Hematopoietic multipotent progenitor cell treated with erythropoietin and hydrocortisone succinate and interleukin-3 and kit ligand, for 6 days (in vitro differentiated cells): ENCODE data around the gene RABEPK.
A peak's percentile ranks its signal among the peaks of the same experiment; 100 is the strongest.
"Not testable (repeated sequence)": the region's sequence is repeated elsewhere in the genome, so short reads cannot be mapped to it uniquely, and the experiment has no call there.

Experiments used
- DNase-seq: peaks from one replicate; pipeline ENCODE4 v3.0.0-alpha.2; 2015

Gene RABEPK, protein sequence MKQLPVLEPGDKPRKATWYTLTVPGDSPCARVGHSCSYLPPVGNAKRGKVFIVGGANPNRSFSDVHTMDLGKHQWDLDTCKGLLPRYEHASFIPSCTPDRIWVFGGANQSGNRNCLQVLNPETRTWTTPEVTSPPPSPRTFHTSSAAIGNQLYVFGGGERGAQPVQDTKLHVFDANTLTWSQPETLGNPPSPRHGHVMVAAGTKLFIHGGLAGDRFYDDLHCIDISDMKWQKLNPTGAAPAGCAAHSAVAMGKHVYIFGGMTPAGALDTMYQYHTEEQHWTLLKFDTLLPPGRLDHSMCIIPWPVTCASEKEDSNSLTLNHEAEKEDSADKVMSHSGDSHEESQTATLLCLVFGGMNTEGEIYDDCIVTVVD

DNA sequence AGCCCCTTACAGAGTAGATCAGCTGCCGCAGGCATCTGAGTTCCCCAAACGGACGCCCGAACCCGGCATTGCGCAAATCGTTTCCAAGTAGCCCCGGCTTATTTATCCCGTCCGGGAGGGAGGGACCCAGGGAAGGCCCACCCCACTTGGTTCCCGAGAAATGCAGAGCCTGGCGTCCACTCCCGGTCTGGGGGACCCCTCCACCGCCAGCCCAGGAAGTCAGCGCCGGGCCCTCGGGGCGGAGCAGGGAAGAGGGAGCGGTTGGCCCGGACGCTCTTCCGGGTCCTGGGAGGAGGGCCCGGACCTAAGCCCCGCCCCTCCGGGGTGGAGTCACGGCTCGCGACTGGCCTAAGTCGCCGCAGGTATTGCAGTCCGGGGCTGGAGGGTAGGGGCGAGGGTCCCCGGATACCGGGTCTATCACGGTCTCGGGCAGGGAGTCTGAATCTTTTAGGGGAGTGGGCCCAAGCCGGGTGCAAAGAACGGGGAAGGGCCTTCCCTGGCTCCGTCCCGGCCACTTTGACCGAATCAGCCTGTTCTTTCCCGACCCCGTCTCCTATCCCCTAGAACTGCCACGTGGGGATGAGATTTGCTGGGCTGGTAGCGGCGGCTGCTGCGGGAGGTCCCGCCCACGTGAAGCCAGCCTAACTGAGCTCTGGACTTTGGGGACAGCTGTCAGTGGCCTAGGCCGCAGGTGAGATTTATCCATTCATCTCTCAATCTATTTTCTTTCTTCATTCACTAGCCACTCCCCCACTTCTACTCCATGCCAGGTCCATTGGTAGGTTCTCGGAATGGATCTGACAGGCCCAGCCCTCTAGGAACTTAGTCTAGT lies at the start of gene RABEPK:
RABEPK (plus strand) TSS at position 327 of the 832 bp plus-strand sequence. CDS start 2,472 bp downstream, outside the sequence.
- peak; percentile 95 for DNase-seq

DNA sequence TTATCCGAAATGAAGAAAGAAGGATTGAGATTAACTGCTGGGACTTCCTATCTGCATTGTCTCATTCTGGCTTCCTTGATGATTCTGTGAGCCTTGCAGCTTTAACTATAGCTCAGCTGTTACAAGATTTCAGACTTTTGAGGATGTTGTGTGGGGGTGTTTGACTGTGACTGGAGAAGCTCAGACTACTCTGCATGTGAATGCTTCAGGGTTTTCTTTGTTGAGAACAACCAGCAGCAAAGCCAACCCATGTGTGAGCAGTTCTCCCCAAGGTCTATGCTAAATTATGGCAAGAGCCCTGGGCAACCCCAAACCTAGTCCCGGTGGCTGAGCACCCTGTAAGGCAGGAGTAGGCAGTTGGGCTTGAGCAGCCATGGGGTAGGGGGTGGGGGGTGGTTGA lies 48.6 kb upstream of the RABEPK start:
- DNase-seq: no peak

DNA sequence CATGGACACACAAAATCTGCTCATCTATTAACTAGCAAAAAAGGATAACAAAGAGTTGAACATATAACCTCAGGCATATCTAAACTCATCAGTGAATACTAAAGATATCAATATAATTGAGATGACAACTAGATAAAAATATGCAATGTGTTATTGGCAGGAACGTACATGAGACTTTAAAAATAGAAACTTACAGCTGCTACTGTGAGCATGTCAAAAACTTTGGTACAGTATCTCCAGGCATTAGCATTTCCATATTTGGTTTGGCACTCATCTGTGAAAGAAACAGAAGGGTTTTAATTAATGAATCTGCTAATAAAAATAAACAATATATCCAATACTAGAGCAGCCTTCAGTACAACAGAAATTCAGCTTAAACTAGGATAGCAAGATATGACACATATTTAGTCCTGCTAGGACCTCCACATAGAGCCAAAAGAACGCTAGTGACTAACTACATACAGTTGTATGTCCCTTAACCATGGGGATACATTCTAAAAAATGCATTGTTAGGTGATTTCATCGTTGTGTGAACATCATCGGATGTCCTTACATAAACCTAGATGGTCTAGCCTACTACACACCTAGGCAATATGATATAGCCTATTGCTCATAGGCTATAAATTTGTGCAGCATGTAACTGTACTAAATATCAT lies 46.5 kb upstream of the RABEPK start:
- DNase-seq: no peak

GRCh38 chr9:125156551-125156950 lies 43.8 kb upstream of the RABEPK start:
- no peak for DNase-seq

DNA sequence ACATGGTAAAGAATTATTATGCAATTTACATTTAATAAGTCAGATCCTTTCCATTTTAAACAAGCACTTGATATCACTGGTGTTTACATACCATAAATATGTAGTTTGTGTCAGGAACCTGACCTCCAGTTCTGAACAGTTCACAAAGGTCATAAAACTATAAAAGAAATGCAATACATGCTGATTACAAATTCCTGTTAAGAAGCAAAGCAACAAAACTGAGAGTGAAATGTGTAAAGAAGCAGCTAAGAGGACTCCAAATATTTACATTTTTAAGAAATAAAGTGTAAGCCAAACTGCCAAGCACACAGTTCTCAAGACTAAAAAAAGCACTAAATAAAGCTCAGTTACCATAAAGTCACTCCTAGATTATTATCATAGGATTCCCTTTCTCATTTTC lies 39.6 kb upstream of the RABEPK start:
- DNase-seq: no peak

- no peak for DNase-seq
Measured at GRCh38 chr9:125161284-125161918, 38.9 kb upstream of the RABEPK start.

DNA sequence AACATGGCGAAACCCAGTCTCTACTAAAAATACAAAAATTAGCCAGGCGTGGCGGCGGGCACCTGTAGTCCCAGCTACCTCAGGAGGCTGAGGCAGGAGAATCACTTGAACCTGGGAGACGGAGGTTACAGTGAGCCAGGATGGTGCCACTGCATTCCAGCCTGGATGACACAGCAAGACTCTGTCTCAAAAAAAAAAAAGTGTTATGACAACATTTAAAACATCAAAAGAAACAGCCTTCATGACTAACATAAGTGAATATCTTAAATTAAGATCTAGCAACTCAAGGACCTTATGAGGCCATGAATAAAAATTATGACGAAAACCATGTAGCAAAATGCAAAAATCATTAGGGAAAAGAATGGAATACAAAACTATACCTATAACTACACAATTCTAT lies 37.5 kb upstream of the RABEPK start:
- DNase-seq: not testable (repeated sequence)

GRCh38 chr9:125166762-125167161 lies 33.6 kb upstream of the RABEPK start:
- DNase-seq: no peak

DNA sequence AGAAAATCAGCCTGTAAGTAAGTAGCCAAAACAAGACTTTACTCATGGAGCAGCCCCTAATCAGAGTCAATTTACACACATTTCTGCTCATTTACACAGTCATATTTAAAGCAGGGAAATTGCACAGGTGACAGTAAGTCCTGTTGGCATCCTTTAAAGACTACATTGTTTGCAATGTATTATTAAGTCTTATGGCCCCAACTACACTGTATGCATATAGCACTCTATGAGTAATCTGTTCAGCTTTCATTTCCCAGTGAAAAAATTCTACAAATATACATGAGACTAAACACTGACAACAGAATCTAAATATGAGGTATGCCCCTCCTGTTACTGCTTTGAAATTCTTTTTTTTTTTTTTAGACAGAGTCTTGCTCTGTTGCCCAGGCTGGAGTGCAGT lies 30.4 kb upstream of the RABEPK start:
- DNase-seq: no peak

DNA sequence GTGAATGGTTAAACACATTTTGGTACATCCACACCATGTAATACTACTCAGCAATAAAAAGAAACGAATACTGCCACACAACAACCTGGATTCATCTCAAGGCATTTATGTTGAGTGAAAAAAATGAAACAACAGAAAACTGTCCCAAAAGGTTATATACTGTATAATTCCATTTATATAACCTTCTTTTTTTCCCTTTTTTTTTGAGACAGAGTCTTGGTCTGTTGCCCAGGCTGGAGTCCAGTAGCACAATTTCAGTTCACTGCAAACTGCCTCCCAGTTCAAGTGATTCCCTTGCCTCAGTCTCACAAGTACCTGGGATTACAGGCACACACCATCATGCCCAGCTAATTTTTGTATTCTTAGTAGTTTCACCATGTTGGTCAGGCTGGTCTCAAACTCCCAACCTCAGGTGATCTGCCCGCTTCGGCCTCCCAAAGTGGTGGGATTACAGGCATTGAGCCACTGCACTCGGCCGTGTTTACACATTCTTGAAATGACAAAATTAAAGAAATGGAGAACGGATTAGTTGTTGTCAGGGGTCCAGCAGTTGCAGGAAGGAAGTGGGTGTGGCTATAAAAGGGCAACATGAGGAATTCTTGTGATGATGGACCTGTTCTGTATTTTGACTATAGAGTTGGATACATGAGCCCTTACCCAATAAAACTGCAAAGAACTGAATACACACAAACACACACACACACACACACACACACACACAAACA lies 28.1 kb upstream of the RABEPK start:
- DNase-seq: peak; percentile 28

DNA sequence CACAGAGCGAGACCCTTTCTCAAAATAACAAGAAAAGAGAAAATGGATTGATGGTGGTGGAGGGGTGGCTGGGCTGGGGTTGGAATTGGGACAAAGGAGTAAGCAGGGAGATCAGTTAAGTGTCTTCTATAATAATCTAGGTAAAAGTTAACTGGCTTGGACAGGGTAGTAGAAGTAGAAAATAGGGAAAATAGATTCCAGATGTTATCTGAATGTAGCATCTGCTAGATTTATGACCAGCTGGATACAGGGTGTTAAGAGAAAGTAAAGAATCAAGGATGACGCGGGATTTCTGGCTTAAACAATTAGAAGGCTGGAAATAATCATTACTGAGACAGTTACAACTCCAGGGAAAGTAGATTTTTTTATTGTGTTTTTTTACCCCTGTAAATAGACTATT lies 23.7 kb upstream of the RABEPK start:
- no peak for DNase-seq

DNA sequence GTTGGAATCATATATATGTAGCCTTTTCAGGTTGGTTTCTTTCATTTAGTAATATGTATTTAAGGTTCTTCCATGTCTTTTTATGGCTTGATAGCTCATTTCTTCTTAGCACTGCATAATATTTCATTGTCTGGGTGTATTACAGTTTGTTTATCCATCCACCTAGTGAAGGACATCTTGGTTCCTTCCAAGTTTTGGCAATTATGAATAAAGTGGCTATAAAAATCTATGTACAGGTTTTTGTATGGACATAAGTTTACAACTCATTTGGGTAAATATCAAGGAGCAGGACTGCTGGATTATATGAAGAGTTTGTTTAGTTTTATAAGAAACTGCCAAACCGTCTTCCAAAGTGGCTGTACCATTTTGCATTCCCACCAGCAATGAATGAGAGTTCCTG lies 22.5 kb upstream of the RABEPK start:
- no peak for DNase-seq

GRCh38 chr9:125179776-125180175 lies 20.6 kb upstream of the RABEPK start:
- DNase-seq: not testable (repeated sequence)

- DNase-seq: no peak
Measured at GRCh38 chr9:125180876-125181275, 19.5 kb upstream of the RABEPK start.

DNA sequence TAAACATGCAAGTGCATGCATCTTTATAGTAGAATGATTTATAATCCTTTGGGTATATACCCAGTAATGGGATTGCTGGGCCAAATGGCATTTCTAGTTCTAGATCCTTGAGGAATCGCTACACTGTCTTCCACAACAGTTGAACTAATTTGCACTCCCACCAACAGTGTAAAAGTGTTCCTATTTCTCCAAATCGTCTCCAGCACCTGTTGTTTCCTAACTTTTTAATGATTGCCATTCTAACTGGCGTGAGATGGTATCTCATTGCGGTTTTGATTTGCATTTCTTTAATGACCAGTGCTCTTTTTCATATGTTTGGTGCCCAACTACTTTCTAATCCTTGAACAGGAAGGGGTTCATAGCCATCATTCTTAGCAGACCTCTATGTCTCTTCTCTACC lies 18.6 kb upstream of the RABEPK start:
- DNase-seq: not testable (repeated sequence)

- DNase-seq: no peak
Measured at GRCh38 chr9:125183054-125183453, 17.3 kb upstream of the RABEPK start.

GRCh38 chr9:125183561-125183960 lies 16.8 kb upstream of the RABEPK start:
- DNase-seq: no peak

DNA sequence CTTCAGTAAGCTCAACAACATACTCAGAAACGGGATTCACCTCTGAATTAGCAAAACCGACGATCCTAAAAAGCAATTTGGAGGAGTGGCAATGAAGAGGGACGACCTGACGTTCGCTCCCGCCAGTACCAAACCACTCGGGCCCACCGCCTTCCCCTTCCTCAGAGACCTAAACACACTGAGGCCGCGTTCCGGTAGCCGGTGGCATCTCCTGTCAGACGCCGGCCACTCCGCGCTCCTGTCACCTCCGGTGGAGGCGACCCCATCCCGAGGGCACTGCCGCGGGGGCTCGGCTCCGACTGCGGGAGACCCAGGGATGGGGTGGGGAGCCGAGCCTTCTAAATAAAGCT lies 11.4 kb upstream of the RABEPK start:
- peak; percentile 59 for DNase-seq

DNA sequence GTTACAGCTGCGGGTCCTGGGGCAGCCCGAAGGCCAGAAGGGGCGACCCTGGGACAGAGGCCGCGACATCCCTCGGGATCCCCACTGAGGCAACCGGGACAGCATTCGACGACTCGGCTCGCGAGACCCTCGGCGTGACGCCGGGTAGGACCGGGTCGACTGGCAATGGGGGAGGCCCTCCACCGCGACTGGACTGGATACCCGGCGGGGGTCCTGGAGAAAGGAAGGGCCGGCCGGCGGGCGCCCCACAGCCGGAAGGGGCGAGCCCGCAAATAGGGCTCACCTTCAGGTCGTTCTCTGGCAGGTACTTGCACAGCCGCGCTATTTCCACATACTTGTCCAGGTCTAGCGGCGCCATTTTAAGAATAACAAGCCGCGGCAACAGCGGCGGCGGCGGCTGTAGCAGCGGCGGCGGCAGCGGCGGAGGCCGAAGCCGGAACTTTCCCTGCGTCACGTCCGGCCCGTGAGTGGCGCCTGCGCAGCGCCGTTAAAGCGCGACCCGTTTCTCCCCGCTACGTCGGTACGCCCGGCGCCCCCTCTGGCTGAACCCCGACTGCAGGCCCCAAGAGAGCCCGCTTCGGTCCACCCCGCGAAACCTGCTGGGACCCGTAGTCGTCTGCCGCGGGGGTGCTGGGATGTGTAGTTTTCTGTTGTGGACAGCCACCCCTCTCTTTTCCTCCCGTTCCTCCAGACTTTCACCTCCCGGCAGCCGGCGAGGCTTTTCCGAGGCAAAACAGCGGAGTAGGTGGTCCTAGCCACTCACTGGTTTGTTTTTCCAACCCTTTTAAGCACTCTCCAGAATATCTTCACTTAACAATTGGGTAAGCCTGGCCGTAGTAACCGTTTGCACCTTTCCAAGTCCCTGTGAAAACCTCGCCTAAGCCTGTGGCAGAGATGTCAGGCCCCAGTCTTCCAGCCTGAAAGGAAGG lies 10.7 kb upstream of the RABEPK start, which contains the start of gene PPP6C:
PPP6C (minus strand) TSS at position 443 of the 929 bp plus-strand sequence; CDS start at position 358, 85 bp downstream.
- peak; percentile 98 for DNase-seq

DNA sequence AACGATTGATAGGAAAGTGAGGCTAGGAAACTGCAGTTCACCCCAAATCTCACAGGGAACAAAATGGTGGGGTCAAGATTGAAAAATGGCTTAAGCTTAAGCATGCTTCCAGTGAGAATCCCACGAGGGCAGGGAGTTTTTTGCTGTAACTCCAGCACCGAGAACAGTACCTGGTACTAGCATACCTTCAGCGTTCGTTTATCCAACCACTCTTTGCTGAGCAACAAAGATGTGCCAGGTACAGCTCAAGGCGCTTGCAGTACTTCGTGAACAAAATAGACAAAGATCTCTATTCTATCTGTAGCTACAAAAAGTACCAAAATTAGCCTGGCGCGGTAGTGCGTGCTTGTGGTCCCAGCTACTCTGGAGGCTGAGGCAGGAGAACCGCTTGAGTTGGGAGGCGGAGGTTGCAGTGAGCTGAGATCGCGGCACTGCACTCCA lies 10.0 kb upstream of the RABEPK start:
- peak; percentile 46 for DNase-seq

DNA sequence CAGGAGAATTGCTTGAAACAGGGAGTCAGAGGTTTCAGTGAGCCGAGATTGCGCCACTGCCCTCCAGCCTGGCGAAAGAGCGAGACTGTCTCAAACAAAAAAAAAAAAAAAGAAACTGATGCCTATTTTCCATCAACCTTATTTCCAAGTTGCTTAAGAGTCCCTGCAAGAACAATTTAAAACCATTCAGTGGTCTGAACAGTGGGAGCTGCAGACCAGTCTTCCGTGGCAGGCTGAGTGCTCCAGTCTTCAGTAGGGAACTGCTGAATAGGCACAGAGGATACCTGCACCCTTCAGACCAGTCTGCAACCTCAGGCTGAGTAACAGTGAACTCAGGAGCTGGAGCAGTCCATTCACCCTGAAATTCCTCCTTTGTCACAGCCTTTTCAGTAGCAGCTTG lies 5.9 kb upstream of the RABEPK start:
- not testable (repeated sequence) for DNase-seq
